Left hindlimb (tissue), 1 donor: ENCODE results near the gene CDRT4.

Source experiments
- DNase-seq: peaks from one replicate; pipeline ENCODE4 v3.0.0-alpha.2; 2018

CDRT4 gene

GRCh38 chr17:15492186-15492585 lies 24.8 kb upstream of the CDRT4 start:
- no peak for DNase-seq

GRCh38 chr17:15490634-15491261 lies 23.3 kb upstream of the CDRT4 start:
- peak; percentile 61 for DNase-seq

DNA sequence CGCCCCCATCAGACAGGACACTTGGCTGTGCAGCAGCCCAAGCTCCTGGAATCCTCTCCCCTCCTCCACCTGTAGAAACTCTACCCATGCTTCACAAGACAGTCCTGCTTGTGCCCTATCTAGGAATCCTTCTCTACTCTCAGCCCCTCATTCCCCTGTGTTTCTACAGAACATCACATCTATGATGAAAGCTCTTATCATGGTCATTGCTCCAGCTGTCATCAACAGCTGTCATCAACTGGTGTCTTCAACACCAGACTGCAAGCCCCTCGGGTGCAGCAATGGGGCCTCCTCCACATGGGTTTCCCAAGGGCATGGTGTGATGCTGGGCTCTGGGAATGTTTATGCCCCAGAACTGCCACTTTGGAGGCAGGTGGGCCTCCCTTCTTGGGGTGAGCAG lies 21.1 kb upstream of the CDRT4 start:
- no peak for DNase-seq

- DNase-seq: no peak
Observed at GRCh38 chr17:15485045-15485444, 17.6 kb upstream of the CDRT4 start.

GRCh38 chr17:15483431-15483830 lies 16.0 kb upstream of the CDRT4 start:
- no peak for DNase-seq

DNA sequence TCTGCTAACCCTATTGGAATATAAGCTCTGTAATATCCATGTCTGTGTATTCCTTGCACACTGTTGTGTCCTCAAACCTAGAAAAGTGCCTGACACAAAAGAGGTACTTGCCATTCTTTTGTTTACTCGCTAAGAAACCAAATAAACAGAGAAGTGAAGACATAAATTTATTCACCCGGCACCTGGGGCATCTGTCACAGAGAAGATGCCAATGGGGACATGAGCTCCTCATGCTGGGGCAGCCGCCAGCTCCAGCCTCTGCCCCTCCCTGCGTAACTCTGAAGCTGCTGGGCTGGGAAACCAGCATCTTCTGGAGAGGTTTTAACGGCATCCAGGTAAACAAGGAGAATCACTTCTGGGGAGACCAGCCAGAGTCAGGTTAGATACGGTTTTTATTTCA lies 15.1 kb upstream of the CDRT4 start:
- DNase-seq: no peak

DNA sequence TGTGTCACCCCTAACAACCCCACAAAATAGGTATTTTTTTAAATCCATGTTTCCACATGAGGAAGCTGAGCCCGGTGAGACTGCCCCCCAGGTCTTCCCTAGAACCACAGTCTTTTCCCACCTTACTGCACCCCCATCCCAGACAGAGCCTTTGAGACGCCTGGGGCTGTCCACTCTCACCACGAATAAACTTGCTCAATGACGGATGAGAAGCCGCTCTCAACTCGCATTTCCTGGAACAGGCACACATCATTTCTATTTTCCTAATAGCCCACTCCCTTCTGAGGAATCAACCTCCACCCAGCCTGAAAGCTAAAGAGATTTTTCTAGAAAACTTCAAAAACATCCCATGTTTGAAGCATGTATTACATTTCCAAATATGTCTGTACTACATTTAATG lies 14.1 kb upstream of the CDRT4 start:
- no peak for DNase-seq

- DNase-seq: no peak
Observed at GRCh38 chr17:15480204-15480603, 12.8 kb upstream of the CDRT4 start.

DNA sequence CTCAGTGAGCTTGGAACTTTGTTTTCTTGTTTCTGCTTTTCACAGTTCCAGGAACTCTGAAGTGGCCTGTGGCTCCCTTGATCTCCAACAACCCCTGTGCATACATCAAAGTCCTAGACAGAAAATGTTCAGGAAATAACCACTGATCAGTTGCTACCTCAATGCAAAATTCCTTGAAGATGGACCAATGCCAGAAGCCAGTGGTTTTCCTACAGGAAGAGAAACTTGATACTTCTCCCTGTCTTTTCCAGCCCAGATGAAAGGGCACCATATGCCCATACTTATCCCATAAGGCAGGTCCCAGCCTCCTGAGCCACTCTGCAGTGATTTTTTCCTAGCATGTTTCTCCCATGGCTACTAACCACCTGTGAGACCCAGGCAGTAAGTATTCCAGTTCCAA lies 12.3 kb upstream of the CDRT4 start:
- no peak for DNase-seq

- DNase-seq: no peak
Observed at GRCh38 chr17:15478845-15479244, 11.4 kb upstream of the CDRT4 start.

DNA sequence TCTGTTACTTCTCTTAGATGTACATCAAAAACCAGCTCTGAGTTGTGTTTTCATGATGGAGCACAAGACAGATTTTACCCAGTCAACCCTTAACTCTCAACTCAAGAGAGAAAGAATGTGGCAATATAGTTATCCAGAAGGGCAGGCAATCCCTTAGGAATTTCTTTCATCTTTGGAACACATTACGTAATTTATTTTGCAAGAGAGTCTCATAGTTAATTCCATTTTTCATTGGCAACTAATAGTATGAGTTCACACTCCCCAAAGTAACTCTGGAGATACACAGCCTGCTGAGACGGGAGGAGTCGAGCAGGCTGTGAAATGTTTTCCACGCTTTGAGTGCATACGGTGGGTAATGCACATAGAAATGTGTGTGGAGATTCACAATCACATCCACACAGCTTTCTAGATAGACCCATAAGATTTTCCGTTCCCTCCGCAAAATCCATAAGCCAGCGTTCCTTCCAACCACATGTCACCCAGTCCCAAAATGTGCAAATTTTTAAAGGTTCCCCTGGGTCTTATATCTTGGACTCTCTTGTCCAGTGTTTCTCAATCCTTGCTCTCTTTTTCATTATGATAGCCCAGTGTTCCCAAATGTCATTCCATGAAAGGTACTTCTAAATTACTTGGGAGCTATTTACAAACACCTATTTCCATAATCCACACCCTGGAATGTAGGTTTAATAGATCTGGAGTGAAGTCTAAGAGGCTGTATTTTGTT lies 8.4 kb upstream of the CDRT4 start:
- DNase-seq: no peak

DNA sequence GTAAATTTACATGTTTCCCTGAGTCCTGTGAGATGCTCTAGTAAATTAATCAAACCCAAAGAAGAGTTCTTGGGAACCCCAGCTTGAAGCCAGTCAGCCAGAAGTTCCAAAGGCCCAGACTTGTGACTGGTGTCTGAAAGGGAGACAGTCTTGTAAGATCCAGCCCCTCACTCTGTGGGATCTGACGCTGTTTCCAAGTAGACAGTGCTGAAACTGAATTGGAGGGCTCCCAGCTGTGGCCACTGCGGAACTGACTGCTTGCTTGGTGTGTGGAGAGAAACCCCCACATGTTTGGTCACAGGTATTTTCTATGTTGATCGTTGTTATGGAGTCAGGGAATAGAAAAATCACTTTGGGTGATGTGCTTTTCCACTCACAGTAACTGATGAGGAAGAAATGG lies 5.5 kb upstream of the CDRT4 start:
- no peak for DNase-seq

GRCh38 chr17:15470536-15470935 lies 3.1 kb upstream of the CDRT4 start:
- no peak for DNase-seq

- no peak for DNase-seq
Observed at GRCh38 chr17:15469260-15469659, 1.8 kb upstream of the CDRT4 start.

DNA sequence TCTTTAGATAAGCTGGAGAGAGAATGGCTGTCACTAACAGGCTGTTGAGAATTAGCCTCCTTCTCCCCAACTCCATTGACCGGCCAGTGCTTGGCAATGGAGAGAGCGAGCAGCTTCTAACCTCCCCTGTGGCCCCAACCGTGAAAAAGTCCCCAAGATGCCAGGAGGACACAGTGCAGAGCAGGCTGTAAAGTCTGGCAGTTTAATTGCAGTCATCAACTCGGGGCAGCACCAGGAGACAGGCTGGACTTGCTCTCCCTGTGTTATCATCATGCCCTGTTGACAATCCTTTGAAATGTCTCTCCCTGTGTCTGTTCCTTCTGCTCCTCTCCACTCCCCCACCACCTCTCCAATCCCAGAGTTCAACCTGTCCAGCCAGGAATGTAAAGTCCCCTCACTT lies 705 bp upstream of the CDRT4 start:
- DNase-seq: no peak

DNA sequence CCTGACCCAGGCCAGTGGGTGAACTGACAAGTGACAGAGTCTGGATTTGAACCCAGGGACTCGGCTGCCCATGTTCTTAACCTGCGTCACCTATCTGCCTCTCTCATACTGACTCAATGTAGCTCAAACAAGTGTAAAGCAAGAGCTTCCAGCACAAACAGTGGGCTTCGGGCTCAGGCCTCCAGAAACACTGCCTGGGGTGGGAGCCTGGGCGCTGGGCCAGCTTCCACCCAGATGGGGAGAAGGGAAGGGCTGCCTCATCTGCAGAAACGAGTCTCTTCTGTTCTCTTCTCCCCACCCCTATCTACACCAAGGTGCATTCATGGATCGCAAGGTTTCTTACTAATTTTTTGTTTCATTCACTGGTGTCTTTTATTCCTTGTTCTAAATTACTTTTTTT lies 1.3 kb downstream of the CDRT4 start:
- no peak for DNase-seq

- no peak for DNase-seq
Observed at GRCh38 chr17:15465045-15465701, 2.2 kb downstream of the CDRT4 start.

DNA sequence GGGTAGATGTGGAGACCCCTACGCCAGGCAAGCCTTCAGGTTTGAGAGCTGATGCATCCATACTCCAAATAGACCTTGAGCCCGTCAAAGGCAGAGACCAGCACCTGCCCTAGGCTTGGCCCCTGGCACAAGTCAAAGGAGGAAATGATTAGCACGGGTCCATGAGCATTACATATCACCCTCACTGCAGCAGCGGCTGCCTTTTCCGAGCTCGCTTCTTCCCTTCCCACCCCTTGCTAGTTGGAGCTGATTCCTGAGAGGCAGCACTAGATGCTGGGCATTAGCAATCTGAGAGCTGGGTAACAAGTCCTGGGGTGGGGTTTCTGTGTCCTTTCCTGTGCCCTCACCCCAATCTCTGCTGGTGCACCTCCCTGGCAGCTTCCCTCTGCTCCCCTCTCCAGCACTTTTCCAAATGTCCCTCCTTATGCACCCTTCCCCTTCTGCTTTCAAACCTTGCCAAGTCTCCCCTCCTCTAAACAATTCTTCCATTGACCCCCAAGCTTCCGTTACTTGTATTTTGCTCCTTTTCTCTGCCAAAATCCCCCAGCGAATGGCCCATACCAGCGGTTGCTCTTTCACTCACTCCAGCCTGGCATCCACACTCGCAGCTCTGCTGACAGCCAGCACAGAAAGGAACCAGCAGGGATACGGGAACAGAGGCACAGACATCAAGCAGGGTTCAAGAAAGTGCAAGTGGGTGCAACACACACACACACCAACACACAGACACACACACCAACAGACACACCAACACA lies 3.0 kb downstream of the CDRT4 start:
- DNase-seq: no peak

DNA sequence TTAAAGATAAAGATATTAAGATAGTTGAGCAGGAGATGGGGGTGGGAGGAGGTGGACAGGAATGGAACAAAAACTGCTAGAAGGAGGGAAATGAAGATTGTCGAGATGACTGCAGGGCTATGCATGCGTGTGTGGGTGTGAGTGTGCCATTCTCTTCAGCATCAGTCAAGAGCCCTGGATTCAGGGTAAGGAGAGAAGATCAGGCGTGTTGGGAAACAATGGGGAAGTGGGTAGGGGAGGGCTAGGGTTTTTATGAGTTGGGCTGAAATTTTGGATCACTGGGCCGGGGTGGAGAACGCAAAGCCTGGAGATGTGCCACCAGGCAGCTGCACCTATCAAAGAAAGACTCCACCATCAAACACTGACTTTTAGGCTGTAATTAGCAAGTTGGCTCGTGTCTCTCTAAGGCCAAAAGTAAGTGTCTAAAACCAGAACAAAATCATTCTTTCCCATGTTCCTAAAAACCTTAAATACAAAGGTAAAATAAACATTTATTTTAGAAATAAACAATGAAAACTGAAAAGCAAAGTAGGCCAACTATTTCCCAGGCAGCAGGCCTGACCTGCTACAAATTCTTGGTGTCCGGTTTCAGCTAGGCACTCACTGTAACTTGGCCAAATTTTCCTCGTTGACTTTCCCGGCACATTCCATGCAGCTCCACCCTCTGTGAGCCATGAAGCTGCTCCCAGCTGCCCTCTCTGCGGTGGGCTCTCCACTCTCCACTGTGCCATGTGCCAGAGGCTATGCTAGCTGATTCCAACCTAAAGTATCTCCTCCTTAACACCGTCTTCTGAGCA lies 4.2 kb downstream of the CDRT4 start:
- peak; percentile 79 for DNase-seq

DNA sequence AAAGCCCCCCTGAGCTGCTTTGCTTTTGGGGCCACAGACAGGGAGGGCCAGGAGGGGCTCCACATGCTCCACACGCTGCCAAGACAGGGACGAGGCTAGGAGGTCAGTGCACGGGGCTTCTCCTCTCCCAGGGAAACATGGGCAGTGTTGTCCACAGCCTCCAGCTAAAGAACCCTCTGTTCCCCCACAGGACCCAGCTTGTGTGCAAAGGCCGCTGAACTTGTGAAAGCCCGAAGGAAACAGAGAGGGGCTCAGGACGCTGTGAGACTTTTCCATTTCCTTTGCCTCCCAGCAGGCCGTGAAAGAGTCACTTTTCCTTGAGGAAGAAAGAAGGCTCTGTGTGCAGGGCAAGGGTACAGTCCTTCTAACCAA lies 9.7 kb downstream of the CDRT4 start:
- no peak for DNase-seq

DNA sequence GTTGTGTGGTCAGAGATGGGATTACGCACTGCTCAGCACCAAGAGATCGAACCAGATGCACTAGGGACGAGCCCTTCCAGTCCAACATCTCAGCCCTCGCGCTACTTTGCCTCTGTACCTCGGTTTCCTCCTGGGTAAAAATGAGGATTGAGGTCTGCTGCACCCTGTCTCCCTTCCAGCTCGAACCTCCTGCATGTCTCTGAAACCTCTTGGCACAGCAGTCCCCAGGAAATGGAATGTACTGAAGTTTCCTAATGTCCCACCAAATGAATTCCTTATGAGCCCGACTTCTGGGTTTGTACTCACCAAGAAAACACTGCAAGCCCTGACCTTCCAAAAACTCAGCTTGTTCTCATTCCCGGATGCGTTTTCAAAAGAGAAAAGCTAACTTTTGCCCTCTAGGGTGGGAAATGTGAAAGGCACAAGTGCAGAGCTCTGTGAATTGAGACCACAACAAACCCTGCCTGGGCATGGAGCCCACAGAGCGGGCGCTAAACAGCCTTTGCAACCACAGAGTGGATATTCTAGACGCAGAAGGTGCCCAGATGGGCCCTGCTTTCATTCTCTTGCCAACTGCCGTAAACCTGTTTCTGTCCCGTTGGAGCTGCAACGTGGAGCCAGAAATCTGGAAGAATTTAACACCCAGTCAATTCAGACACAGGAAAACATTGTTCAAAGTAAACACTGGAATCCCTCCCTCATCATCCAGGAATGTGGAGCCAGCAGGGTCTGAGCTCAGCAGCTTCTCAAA lies 10.3 kb downstream of the CDRT4 start:
- peak; percentile 93 for DNase-seq

- DNase-seq: peak; percentile 59
Observed at GRCh38 chr17:15456496-15456895, 10.9 kb downstream of the CDRT4 start.
